Activated gamma-delta T cell treated with anti-CD3 and anti-CD28 coated beads, Interleukin-2, amount 50 U/mL, for 16 hours (primary cell): ENCODE measurements around the gene ARID5B.

Experiments used
- DNase-seq: peaks from one replicate; pipeline ENCODE4 v3.0.0-alpha.2; 2020; ENCODE audit warnings: low read depth

Gene ARID5B

GRCh38 chr10:61904733-61905725 lies 3.5 kb downstream of the ARID5B start:
- peak; percentile 33 for DNase-seq

GRCh38 chr10:61905837-61906561 lies 4.5 kb downstream of the ARID5B start:
- no peak for DNase-seq

DNA sequence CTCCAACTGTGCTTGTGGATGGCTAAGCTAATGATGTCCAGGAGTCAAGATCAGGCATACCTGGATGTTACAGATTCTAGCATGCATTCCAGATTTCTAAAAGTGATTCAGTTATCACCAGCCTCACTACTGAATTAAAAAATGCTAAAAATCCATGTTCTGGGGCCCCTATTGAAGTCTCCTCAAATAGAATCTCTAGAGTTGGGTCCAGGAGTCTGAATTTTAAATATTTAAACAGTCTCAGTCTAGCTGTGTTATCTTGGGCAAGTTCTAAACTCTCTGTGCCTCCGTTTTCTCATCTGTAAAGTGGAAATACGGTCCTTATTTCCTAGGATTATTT lies 5.0 kb downstream of the ARID5B start:
- DNase-seq: no peak

DNA sequence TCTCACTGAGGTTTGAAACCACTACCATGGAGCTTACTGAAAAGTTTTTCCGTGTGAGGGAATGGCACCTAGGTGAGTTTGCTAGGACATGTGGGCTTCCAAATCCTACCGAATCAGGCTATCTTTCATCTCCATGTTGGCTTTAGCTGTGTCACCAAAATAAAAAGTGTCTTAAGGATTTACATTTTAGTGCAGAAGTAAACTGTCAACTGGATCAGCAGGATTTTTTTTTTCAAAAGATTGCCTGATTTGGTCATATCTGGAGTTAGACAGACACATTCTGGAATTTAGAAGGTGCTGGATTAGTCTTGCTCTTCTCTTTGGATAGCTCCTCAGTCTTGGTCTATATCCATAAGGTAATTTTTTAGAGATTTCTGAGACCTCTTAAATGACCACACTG lies 5.5 kb downstream of the ARID5B start:
- DNase-seq: no peak

DNA sequence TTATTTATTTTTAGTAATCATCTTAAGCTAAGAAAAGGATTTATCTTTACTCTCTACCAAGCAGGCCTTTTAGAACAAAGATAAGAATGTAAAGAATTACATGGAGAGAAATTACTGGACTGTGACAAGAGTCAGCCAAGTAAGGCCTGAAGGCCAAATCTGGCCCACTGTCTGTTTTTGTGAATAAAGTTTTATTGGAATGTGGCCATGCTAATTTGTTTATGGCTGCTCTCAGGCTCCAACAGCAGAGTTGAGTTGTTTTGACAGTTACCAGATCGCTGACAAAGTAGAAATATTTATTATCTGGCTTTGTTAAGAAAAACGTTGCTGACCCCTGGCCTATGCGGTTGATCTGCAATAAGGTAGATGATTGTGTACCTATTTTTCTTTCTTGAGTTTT lies 6.1 kb downstream of the ARID5B start:
- DNase-seq: no peak

DNA sequence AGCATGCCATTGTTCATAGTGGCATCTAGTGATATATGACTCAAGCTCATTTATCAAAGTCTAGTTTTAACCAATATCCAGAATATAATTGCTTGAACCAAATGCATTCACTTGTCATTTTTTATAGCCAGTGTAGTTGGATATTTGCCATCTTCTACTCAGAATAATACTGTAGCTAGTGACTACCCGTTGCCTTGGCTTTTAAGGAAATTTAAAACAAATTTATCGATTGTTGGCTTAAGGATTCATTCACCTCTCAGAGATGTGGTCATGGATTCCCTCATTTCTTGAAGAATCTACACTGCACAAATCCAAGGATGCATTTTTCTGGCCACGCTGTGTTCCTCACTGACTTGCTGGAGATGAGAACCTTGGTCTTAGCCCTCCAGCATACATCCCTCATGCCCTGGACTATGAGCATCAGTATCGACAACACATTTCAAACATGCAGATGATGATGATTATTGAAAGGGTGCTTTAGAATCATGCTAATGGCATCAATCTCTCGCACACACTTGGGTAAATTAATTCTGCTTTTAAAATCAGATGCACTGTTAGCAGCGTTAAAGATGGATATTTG lies 8.8 kb downstream of the ARID5B start:
- no peak for DNase-seq

- DNase-seq: no peak
Measured at GRCh38 chr10:61910894-61911293, 9.4 kb downstream of the ARID5B start.

DNA sequence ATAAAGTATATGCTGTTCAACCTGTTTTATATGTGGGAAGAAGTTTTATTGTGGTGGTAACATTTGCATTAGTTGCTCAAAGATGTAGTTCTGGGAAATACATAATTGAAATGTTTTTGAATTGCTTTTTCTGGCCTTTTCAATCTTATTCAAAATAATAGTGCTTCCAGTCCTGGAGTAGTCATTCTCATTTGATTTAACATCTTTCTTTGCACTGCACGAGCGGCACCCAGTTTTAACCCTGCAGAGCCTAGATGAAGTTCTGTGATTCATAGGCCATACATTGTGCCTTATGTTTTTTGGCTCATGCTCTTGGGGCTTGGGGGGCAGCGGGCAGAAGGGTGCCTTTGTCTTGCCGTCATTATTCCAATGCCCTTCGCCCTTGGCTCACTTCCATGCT lies 9.9 kb downstream of the ARID5B start:
- DNase-seq: no peak

DNA sequence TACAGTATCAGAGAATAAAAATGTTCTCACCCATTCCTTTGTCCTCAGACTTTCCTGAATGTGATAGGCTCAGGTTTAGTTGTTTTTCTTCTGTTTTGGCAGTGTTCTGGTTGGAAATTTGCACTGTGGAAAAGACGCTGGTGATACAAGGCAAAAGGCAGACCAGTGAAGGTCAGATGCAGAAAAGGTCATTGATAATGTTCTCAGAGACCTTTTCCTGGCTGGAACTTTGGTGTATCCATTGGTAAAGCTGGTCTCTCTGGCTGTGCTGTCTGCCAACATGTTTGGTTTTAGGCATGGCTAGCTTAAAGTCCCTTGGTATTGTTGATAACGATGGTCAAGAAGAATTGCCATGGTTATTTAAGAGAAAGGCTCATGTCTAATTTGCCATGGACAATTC lies 11.5 kb downstream of the ARID5B start:
- DNase-seq: no peak

- no peak for DNase-seq
Measured at GRCh38 chr10:61918140-61918539, 16.6 kb downstream of the ARID5B start.

DNA sequence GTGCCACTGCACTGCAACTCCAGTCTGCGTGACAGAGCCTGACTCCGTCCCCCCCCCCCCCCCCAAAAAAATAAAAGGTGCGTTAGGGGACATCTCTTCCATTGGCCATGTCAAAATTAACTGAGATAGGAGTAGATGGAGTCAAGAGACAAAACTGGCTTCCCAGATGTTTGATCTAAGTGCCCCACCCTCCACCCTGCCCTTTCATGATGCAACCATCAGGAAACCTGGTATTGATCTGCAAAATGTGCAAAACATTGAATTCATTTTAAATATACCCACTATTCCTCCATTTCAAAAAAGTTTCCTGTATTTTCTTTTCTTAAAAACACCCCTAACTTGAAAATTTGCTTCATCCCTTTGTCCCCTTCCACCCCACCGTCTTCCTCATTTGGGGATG lies 17.5 kb downstream of the ARID5B start:
- no peak for DNase-seq

GRCh38 chr10:61919646-61920215 lies 18.2 kb downstream of the ARID5B start:
- DNase-seq: no peak

GRCh38 chr10:61921143-61921542 lies 19.6 kb downstream of the ARID5B start:
- no peak for DNase-seq

GRCh38 chr10:61923210-61923949 lies 21.9 kb downstream of the ARID5B start:
- DNase-seq: no peak

DNA sequence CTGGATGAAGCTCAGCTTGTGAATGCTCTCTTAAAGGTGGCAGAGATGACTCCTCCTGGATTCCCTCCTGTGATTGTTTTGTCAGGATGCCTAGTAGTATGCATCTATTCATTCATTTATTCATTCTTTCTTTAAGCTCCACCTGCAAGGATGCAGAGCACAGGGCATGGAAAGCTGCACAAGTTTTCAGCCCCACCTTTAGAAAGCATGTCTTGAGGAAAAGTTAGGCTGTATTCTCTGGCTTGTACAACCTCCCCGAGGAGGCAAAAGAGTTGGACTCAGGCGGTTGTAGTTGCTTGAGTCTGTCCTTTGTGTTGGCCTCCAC lies 22.4 kb downstream of the ARID5B start:
- no peak for DNase-seq

GRCh38 chr10:61929555-61929954 lies 28.1 kb downstream of the ARID5B start:
- no peak for DNase-seq

- no peak for DNase-seq
Measured at GRCh38 chr10:61931620-61932332, 30.3 kb downstream of the ARID5B start.

DNA sequence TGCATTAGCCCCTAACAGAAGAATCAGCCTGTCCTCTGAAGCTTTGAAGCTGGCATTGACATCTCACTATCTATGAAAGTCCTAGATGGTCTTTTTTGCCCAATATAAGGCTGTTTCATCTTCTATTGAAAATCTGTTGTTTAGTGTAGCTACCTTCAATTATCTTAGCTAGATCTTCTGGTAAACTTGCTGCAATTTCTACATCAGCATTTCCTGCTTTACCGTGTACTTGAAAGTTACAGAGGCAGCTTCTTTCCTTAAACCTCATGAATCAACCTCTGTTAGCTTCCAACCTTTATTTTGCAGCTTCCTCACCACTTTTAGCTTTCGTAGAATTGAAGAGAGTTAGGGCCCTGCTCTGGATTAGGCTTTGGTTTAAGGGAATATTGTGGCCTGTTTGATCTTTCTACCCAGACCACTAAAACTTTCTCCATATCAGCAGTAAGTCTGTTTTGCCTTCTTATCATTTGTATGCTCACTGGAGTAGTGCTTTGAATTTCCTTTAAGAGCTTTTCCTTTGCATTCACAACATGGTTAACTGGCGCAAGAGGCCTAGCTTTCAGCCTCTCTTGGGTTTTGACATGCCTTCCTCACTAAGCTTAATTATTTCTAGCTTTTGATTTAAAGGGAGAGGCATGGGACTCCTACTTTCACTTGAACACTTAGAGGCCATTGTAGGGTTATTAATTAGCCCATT lies 32.5 kb downstream of the ARID5B start:
- no peak for DNase-seq

DNA sequence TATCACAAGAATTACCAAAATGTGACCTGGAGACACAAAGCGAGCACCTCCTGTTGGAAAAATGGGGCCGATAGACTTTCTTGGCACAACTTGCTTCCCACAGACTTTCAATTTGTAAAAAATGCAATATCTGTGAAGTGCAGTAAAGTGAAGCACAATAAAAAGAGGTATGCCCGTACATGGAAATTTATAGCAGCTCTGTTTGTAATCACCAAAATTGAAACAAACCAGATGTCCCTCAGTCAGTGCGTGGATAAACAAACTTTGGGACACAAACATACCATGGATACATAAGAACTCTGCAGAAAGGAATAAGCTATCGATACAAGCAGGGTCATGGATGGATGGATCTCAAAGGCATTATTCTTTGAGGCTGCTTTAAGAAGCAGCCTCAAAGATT lies 33.6 kb downstream of the ARID5B start:
- DNase-seq: no peak

GRCh38 chr10:61936770-61937169 lies 35.3 kb downstream of the ARID5B start:
- DNase-seq: no peak
